Karpas-422 (cell line): Measurements from ENCODE around the gene EIF4B. TPM values are rescaled to one million over a fixed set of nuclear protein-coding genes. Genes with fewer than 3 reads are reported as not detected.

ENCODE experiments used
- DNase-seq: peaks from one replicate; pipeline ENCODE4 v3.0.0-alpha.2; 2015
- H2AFZ ChIP-seq: fragments of 200-600 bp; sonication (generic); 2 replicates; pipeline ENCODE4 v1.6.1; 2014; ENCODE audit warnings: antibody characterized with exemption, low read length, mixed read lengths
- H3K27ac ChIP-seq: fragments of 200-600 bp; sonication (generic); 2 replicates; pipeline ENCODE4 v1.5.1; 2014; ENCODE audit warnings: mild to moderate bottlenecking, low read length, moderate library complexity
- H3K27me3 ChIP-seq: fragments of 200-600 bp; sonication (generic); 2 replicates; pipeline ENCODE4 v1.6.1; 2014; ENCODE audit warnings: low read length, mixed read lengths
- H3K36me3 ChIP-seq: fragments of 200-600 bp; sonication (generic); 2 replicates; pipeline ENCODE4 v1.6.1; 2014; ENCODE audit warnings: low read length, mixed read lengths; ENCODE audit not compliant: insufficient read depth
- H3K4me1 ChIP-seq: fragments of 200-600 bp; sonication (generic); 2 replicates; pipeline ENCODE4 v1.6.1; 2014; ENCODE audit warnings: mild to moderate bottlenecking, low read length, mixed read lengths
- H3K4me2 ChIP-seq: fragments of 200-600 bp; sonication (generic); 2 replicates; pipeline ENCODE4 v1.6.1; 2014; ENCODE audit warnings: low read length, low read depth, mild to moderate bottlenecking; ENCODE audit not compliant: poor library complexity, severe bottlenecking
- H3K4me3 ChIP-seq: fragments of 200-600 bp; sonication (generic); 2 replicates; pipeline ENCODE4 v1.5.1; 2014; ENCODE audit warnings: mild to moderate bottlenecking, antibody characterized with exemption, low read length, mixed read lengths
- H3K79me2 ChIP-seq: fragments of 200-600 bp; sonication (generic); 2 replicates; pipeline ENCODE4 v1.6.1; 2014; ENCODE audit warnings: mild to moderate bottlenecking, low read length, mixed read lengths
- H3K9ac ChIP-seq: fragments of 200-600 bp; sonication (generic); 2 replicates; pipeline ENCODE4 v1.6.0; 2014; ENCODE audit warnings: low read length
- H3K9me2 ChIP-seq: fragments of 200-600 bp; sonication (generic), shearing (Covaris generic); replicated peaks from 2 replicates; pipeline ENCODE4 v1.6.0; 2014; ENCODE audit warnings: mild to moderate bottlenecking, low read length, moderate library complexity; ENCODE audit not compliant: insufficient read depth
- H3K9me3 ChIP-seq: fragments of 300-700, 200-600 bp; sonication (generic); 2 replicates; pipeline ENCODE4 v1.6.1; 2014; ENCODE audit warnings: low read length, mixed read lengths
- H4K20me1 ChIP-seq: fragments of 200-600 bp; sonication (generic); 2 replicates; pipeline ENCODE4 v1.6.1; 2014; ENCODE audit warnings: mild to moderate bottlenecking, antibody characterized with exemption, low read length, low read depth; ENCODE audit not compliant: insufficient read depth
- total RNA-seq: library from RNA; depleted of rRNA; stranded (reverse); fragments of >200 nt; shearing (Covaris generic); gene quantifications from 2 replicates; pipeline ENCODE4 v1.2.3, GENCODE V29; 2014; ENCODE audit warnings: low replicate concordance

EIF4B gene
- total RNA-seq, 1 experiment from 2014 or later, result 549 TPM

DNA sequence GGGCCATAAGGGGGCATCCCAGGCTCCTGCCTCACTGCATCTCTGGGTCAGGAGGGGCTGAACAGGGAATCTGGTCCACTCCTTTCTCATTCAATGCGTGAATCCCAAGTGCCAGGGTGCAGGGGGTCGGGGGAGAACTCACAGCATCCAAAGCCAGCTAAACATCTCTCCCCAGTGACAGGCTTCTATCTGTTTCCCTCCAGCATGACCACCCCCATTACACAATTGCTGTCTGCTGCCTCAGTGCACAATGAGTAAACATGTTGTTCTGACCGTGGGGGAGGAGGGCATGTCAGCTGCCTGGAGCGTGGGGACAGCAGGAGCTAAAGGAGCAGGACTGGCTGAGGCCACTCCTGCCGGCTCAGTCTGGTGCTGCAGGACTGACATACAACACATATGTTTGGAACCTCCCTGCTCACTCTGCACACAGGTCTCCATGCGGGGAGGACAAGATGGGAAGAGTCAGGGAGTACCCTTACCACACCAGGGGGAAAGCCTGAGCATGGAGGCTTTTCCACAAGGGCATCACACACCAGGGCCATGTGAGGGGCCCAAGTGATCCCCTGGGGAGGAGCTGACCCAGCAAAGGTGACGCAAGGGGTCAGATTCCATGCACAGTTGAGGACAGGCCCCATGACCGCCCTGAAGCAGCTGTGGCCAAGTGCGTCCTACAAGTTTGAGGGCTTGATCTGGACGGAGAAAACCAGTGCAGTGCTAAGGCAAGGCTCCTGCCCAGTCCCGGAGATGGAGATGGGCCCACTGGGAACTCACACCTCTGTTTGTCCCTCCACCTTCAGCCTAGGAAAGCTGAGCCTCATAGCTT lies 45.0 kb downstream of the EIF4B start:
- H3K79me2 ChIP-seq, result no peaks in the 10 kb centered on the region
- no peak for DNase-seq
- no peaks in the 10 kb centered on the region for H3K27me3 ChIP-seq
- no peaks in the 10 kb centered on the region for H3K9me3 ChIP-seq
- H3K9ac ChIP-seq, result no peak overlapping the region
- H3K4me1 ChIP-seq, result peaks cover 30% of the 10 kb centered on the region
- 0 out of 2 replicates have a peak, but pooled peaks cover 9% of the 10 kb centered on the region for H4K20me1 ChIP-seq
- no peak overlapping the region for H3K27ac ChIP-seq
- H3K4me2 ChIP-seq, result no peak overlapping the region
- H2AFZ ChIP-seq, result no peak overlapping the region
- H3K4me3 ChIP-seq, result no peak overlapping the region
- H3K36me3 ChIP-seq, result no peaks in the 10 kb centered on the region
- no peaks in the 10 kb centered on the region for H3K9me2 ChIP-seq

GRCh38 chr12:53051881-53052412 lies 45.7 kb downstream of the EIF4B start:
- Histone ChIP-seq H2AFZ (no peak overlapping the region), H3K27ac (no peak overlapping the region), H3K27me3 (no peaks in the 10 kb centered on the region), H3K9me3 (no peaks in the 10 kb centered on the region), H3K9me2 (no peaks in the 10 kb centered on the region), H4K20me1 (0 out of 2 replicates have a peak, but pooled peaks cover 9% of the 10 kb centered on the region), H3K4me1 (peaks cover 24% of the 10 kb centered on the region), H3K4me3 (no peak overlapping the region), H3K9ac (no peak overlapping the region), H3K4me2 (no peak overlapping the region), H3K36me3 (no peaks in the 10 kb centered on the region), H3K79me2 (no peaks in the 10 kb centered on the region)
- DNase-seq, result no peak

- no peaks in the 10 kb centered on the region for H3K27me3 ChIP-seq
- no peak overlapping the region for H3K4me3 ChIP-seq
- 0 out of 2 replicates have a peak, but pooled peaks cover 9% of the 10 kb centered on the region for H4K20me1 ChIP-seq
- H3K9me3 ChIP-seq, result no peaks in the 10 kb centered on the region
- H3K36me3 ChIP-seq, result no peaks in the 10 kb centered on the region
- H3K27ac ChIP-seq, result no peak overlapping the region
- no peaks in the 10 kb centered on the region for H3K9me2 ChIP-seq
- no peak overlapping the region for H3K9ac ChIP-seq
- DNase-seq, result no peak
- H3K79me2 ChIP-seq, result no peaks in the 10 kb centered on the region
- H3K4me2 ChIP-seq, result no peak overlapping the region
- peaks cover 23% of the 10 kb centered on the region for H3K4me1 ChIP-seq
- H2AFZ ChIP-seq, result no peak overlapping the region
These were observed 46.4 kb downstream of the EIF4B start for GRCh38 chr12:53052419-53053217.

DNA sequence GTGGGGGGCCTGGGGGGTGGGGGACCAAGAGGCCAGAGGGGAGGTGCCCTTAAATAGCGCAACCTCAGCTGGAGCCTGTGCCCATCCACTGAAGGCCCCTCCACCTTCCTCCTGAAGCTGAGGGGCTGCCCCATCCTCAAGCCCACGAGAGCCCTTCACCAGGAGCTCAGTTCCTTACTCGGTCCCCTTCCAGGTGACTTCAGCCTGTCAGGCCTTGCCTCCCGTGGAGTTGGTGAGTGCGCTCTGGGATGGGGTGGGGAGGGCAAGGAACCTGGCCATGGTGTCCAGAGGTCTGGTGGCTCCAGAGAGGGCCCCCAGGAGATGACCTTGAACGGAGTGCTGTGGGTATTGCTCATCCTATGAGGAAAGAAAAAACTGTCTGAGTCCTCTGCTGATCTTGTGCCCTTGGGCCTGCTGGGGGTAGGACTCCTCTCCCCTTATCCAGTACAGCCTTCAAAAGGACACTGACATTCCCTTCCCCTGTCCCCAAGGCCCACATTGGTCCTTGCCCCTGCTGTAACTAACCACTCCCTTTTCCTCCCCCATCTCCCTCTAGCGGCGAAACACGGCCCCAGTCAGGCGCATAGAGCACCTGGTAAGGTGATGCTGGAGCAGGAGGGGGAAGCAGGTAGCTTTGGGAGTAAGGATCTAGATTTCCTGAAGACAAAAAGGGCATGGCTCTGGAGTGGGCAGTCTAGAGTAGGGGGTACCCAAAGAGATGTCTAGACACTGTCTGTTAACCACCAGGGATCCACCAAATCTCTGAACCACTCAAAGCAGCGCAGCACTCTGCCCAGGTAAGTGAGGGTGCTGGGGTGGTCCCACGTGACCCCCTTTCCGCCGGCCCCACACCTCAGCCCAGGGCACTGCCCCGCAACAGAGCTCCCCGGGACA lies 47.2 kb downstream of the EIF4B start:
- Histone ChIP-seq H3K79me2 (no peaks in the 10 kb centered on the region), H4K20me1 (0 out of 2 replicates have a peak, but pooled peaks cover 7% of the 10 kb centered on the region), H3K4me3 (peak overlapping the region; percentile 74), H3K4me1 (peaks cover 14% of the 10 kb centered on the region), H3K9ac (peak overlapping the region; percentile 60), H2AFZ (peak overlapping the region; percentile 89), H3K36me3 (no peaks in the 10 kb centered on the region), H3K9me2 (no peaks in the 10 kb centered on the region), H3K4me2 (peak overlapping the region; percentile 81), H3K27me3 (no peaks in the 10 kb centered on the region), H3K9me3 (no peaks in the 10 kb centered on the region), H3K27ac (no peak overlapping the region)
- DNase-seq, result peak; percentile 67

- H4K20me1 ChIP-seq, result no peaks in the 10 kb centered on the region
- peak overlapping the region; percentile 81 for H3K4me2 ChIP-seq
- no peak overlapping the region for H3K27ac ChIP-seq
- H3K27me3 ChIP-seq, result no peaks in the 10 kb centered on the region
- no peaks in the 10 kb centered on the region for H3K79me2 ChIP-seq
- no peaks in the 10 kb centered on the region for H3K36me3 ChIP-seq
- no peaks in the 10 kb centered on the region for H3K9me2 ChIP-seq
- peaks cover 8% of the 10 kb centered on the region for H3K4me1 ChIP-seq
- peak overlapping the region; percentile 89 for H2AFZ ChIP-seq
- H3K9me3 ChIP-seq, result no peaks in the 10 kb centered on the region
- H3K9ac ChIP-seq, result peak overlapping the region; percentile 60
- DNase-seq, result peak; percentile 95
- H3K4me3 ChIP-seq, result peak overlapping the region; percentile 74
These were observed 48.0 kb downstream of the EIF4B start for GRCh38 chr12:53054112-53054878.

DNA sequence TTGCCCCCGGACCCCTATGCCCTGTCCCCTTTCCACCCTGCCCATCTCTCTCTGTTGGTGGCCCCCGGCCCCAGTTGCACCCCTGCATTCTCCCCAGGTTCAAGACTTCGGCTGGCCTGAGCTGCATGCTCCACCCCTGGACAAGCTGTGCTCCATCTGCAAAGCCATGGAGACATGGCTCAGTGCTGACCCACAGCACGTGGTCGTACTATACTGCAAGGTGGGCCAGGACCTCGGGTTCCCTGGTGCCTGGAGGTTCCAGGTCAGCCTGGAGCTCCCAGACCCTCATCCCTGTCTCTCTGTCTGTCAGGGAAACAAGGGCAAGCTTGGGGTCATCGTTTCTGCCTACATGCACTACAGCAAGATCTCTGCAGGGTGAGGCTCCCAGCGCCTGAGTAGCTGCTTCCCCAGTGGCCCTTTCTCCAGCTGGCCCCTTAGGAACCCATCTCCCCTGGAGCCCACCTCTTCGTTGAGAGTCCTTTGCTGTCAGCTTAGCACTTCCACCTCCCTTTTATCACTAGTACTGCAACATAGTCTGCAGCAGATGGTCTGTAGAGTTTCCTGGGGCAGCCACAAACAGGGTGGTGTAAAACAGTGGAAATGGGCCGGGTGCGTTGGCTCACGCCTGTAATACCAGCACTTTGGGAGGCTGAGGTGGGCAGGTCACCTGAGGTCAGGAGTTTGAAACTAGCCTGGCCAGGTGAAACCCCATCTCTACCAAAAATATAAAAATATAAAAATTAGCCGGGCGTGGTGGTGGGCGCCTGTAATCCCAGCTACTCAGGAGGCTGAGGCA lies 49.4 kb downstream of the EIF4B start:
- no peak overlapping the region for H2AFZ ChIP-seq
- no peak for DNase-seq
- H3K27ac ChIP-seq, result no peak overlapping the region
- no peak overlapping the region for H3K4me2 ChIP-seq
- H3K4me3 ChIP-seq, result no peak overlapping the region
- no peaks in the 10 kb centered on the region for H3K79me2 ChIP-seq
- no peaks in the 10 kb centered on the region for H3K9me3 ChIP-seq
- H3K4me1 ChIP-seq, result peaks cover 8% of the 10 kb centered on the region
- H3K27me3 ChIP-seq, result no peaks in the 10 kb centered on the region
- H4K20me1 ChIP-seq, result no peaks in the 10 kb centered on the region
- no peaks in the 10 kb centered on the region for H3K9me2 ChIP-seq
- H3K9ac ChIP-seq, result no peak overlapping the region
- no peaks in the 10 kb centered on the region for H3K36me3 ChIP-seq

DNA sequence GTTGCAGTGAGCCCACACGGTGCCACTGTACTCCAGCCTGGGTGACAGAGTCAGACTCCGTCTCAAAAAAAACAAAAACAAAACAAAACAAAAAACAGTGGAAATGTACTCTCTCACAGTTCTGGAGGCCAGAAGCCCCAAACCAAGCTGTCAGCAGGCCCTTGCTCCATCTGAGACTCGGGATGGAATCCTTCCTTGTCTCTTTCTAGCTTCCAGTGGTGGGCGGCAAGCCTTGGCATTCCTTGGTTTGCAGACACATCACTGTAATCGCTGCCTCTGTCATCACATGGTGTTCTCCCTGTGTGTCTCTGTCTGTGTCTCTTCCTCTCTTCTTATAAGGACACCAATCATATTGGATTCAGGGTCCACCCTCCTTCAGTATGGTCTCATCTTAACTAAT lies 50.0 kb downstream of the EIF4B start:
- Histone ChIP-seq H3K9ac (no peak overlapping the region), H2AFZ (no peak overlapping the region), H3K27me3 (no peaks in the 10 kb centered on the region), H3K79me2 (no peaks in the 10 kb centered on the region), H3K27ac (no peak overlapping the region), H3K36me3 (no peaks in the 10 kb centered on the region), H4K20me1 (no peaks in the 10 kb centered on the region), H3K9me2 (no peaks in the 10 kb centered on the region), H3K4me1 (peaks cover 8% of the 10 kb centered on the region), H3K4me2 (no peak overlapping the region), H3K4me3 (no peak overlapping the region), H3K9me3 (no peaks in the 10 kb centered on the region)
- DNase-seq, result no peak
